ENCODE measurements around the gene MARF1. TPM values are rescaled to one million over a fixed set of nuclear protein-coding genes. Genes with fewer than 3 reads are reported as not detected.

The MARF1 gene
- total RNA-seq, 1 experiment from 2014 or later = 59.4 TPM

GRCh38 chr16:15654591-15654990, 11.6 kb upstream of the MARF1 start (continued):
- TF ChIP-seq ELF1 (IDR thresholded peaks at IDR 0.05; ENCODE audit: borderline replicate concordance, low read depth) (no peak), RAD21 (IDR thresholded peaks at IDR 0.05; ENCODE audit: low read depth) (no peak)

DNA sequence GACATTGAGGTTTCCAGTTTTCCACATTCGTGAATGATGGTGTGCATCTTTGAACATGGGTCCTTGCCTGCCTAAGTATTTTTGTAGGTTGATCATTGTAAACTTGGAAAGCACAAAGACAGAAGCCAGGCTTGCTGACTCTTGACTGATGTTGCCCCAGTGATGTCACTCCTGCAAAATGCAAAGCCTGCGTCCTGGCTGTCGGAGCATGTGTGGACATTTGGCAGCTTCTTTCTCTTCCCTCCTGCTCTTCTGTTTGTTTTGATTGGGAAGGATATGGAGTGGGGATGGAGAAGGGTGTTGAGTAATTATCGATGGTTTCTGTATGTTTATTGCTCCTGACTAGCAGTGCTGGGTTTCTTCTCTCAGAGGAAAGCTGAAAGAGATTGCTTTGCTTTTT, 10.3 kb upstream of the MARF1 start:
- no peak for DNase-seq (ENCODE audit: low read depth, low spot score)
- no TSS peak for BruUV-seq (replicated peaks)
- H3K27me3 ChIP-seq (ENCODE audit: insufficient read depth, low read length) = no peaks in the 10 kb centered on the region
- intact Hi-C loops (cut with micrococcal nuclease) = no loop called here
- no peak for TF ChIP-seq REST (IDR thresholded peaks at IDR 0.05; ENCODE audit: low read depth)
- no peak for TF ChIP-seq TCF7L2 (IDR thresholded peaks at IDR 0.05; ENCODE audit: borderline replicate concordance, extremely low read depth, insufficient read depth, insufficient read length)
- TF ChIP-seq EZH2 (IDR thresholded peaks at IDR 0.05) = no peak
- TF ChIP-seq FOSL1 (IDR thresholded peaks at IDR 0.05; ENCODE audit: low read depth) = no peak
- TF ChIP-seq EGR1 (IDR thresholded peaks at IDR 0.05; ENCODE audit: low read depth) = no peak
- TF ChIP-seq, protein P1, sequence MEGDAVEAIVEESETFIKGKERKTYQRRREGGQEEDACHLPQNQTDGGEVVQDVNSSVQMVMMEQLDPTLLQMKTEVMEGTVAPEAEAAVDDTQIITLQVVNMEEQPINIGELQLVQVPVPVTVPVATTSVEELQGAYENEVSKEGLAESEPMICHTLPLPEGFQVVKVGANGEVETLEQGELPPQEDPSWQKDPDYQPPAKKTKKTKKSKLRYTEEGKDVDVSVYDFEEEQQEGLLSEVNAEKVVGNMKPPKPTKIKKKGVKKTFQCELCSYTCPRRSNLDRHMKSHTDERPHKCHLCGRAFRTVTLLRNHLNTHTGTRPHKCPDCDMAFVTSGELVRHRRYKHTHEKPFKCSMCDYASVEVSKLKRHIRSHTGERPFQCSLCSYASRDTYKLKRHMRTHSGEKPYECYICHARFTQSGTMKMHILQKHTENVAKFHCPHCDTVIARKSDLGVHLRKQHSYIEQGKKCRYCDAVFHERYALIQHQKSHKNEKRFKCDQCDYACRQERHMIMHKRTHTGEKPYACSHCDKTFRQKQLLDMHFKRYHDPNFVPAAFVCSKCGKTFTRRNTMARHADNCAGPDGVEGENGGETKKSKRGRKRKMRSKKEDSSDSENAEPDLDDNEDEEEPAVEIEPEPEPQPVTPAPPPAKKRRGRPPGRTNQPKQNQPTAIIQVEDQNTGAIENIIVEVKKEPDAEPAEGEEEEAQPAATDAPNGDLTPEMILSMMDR (IDR thresholded peaks at IDR 0.05 in 2 of 3, conservative IDR thresholded peaks at IDR 0.05 in 1 of 3; ENCODE audit: borderline replicate concordance in 1 of 3, insufficient read depth in 1 of 3, low read depth in 2 of 3, low read length in 2 of 3) = no peak
- RAD21 ChIA-PET (ENCODE audit: low non-redundant PET in 1 of 2, low total read pairs in 2 of 2, uncharacterized antibody in 2 of 2, unreplicated experiment in 2 of 2) = no interaction called here
- no peaks in the 10 kb centered on the region for H4K20me1 ChIP-seq (ENCODE audit: insufficient read depth)
- no peak overlapping the region for H2AFZ ChIP-seq (ENCODE audit: low read depth, low read length, poor library complexity, severe bottlenecking)
- peaks cover 10 to 14% of the 10 kb centered on the region in 2 experiments; a peak in 3 of 4 replicates for H3K4me1 ChIP-seq (ENCODE audit: control insufficient read depth in 1 of 2, insufficient read depth in 2 of 2, low read length in 2 of 2)
- no peak overlapping the region for H3K4me2 ChIP-seq (ENCODE audit: low read length)
- H3K79me2 ChIP-seq (ENCODE audit: insufficient read depth, low read length) = peaks cover 76% of the 10 kb centered on the region
- peaks cover 10 to 16% of the 10 kb centered on the region in 2 experiments; a peak in 1 of 4 replicates for H3K36me3 ChIP-seq (ENCODE audit: control insufficient read depth in 1 of 2, insufficient read depth in 2 of 2, low read length in 2 of 2)
- no peak overlapping the region for H3K4me3 ChIP-seq (replicated peaks in 1 of 2; ENCODE audit: low read depth in 1 of 2, low read length in 2 of 2)
- H3K9me2 ChIP-seq (ENCODE audit: insufficient read depth) = no peaks in the 10 kb centered on the region
- CTCF ChIA-PET = no interaction called here
- ATAC-seq = no peak
- H3K9me3 ChIP-seq (ENCODE audit: control insufficient read depth in 1 of 2, insufficient read depth in 1 of 2, low read depth in 1 of 2, low read length in 2 of 2) = no peaks in the 10 kb centered on the region
- POLR2A ChIA-PET = no interaction called here
- no peak overlapping the region for H3K27ac ChIP-seq (ENCODE audit: low read depth, low read length)
- H3K9ac ChIP-seq (ENCODE audit: low read length) = no peak overlapping the region

Data from HCT116 (cell line).